Adipocyte (in vitro differentiated cells): Measurements from ENCODE around the gene FAM114A1.
"Not testable (repeated sequence)": the region's sequence is repeated elsewhere in the genome, so short reads cannot be mapped to it uniquely, and the experiment has no call there.

Experiments used
- DNase-seq: peaks from one replicate; pipeline ENCODE4 v3.0.0-alpha.2; 2015; ENCODE audit warnings: low read depth
- H3K27me3 ChIP-seq: replicated peaks from 2 replicates; pipeline ENCODE4 v1.7.0; 2013; ENCODE audit warnings: mild to moderate bottlenecking, low read length, moderate library complexity; ENCODE audit not compliant: control insufficient read depth, insufficient read depth
- H3K36me3 ChIP-seq: 2 replicates; pipeline ENCODE4 v1.7.0; 2013; ENCODE audit warnings: low read length, mild to moderate bottlenecking, moderate library complexity; ENCODE audit not compliant: control insufficient read depth, insufficient read depth, severe bottlenecking
- H3K4me1 ChIP-seq: 2 replicates; pipeline ENCODE4 v1.7.0; 2013; ENCODE audit warnings: mild to moderate bottlenecking, low read length, moderate library complexity; ENCODE audit not compliant: control insufficient read depth, insufficient read depth
- H3K4me3 ChIP-seq: 2 replicates; pipeline ENCODE4 v1.7.0; 2013; ENCODE audit warnings: mild to moderate bottlenecking, low read length, moderate library complexity
- H3K9ac ChIP-seq: 2 replicates; pipeline ENCODE4 v1.7.0; 2013; ENCODE audit warnings: mild to moderate bottlenecking, low read length, moderate library complexity
- H3K9me3 ChIP-seq: 2 replicates; pipeline ENCODE4 v1.7.0; 2013; ENCODE audit warnings: mild to moderate bottlenecking, low read length, moderate library complexity; ENCODE audit not compliant: control insufficient read depth

The FAM114A1 gene

DNA sequence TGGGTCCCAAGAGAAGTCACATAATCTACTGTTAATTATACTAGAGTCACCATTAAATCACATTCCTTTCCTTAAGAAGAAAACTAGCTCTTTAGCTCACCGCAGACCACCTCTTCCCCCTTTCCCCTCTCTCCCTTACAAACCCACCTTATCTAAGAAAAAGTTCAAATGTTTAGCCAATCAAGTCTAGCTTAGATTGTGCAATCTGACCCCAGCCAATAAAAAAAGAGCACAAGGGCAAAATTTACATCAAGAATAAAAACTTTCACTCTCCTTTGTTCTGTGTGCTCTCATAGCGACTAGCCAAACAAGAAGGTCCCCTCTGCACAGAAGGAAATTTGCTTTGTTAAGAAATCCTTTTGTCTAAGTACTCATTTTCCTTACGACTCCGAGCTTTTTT, 88.4 kb downstream of the FAM114A1 start:
- Histone ChIP-seq H3K36me3 (no peaks in the 10 kb centered on the region), H3K4me3 (no peak overlapping the region), H3K9me3 (no peaks in the 10 kb centered on the region), H3K4me1 (peaks cover 7% of the 10 kb centered on the region), H3K27me3 (no peaks in the 10 kb centered on the region), H3K9ac (no peak overlapping the region)
- DNase-seq: no peak

DNA sequence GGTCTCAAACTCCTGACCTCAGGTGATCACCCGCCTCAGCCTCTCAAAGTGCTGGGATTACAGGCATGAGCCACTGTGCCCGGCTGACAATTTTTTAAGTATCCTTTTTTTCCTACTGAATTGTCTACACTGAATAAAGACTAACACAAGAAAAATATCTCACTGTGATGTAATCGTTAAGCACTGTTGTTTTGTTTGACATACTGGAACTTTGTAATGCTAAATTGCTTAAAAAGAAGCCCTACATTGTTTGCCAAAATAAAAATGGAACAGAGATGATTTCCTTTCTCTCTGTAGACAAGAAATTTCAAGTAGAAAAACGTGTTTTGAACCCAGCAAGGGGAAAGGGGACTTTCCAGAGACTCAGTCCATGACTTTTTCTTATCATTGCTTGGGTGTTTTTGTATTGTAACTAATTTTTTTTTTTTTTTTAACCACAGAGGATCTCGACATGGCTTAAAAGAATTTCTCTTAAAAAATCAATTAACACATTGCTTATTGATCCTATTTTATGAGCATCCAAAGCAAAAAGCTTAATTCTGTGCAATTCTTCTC, 89.7 kb downstream of the FAM114A1 start:
- DNase-seq: peak; percentile 49
- Histone ChIP-seq H3K9ac (no peak overlapping the region), H3K4me1 (peaks cover 7% of the 10 kb centered on the region), H3K36me3 (no peaks in the 10 kb centered on the region), H3K27me3 (no peaks in the 10 kb centered on the region), H3K4me3 (no peak overlapping the region), H3K9me3 (no peaks in the 10 kb centered on the region)

DNA sequence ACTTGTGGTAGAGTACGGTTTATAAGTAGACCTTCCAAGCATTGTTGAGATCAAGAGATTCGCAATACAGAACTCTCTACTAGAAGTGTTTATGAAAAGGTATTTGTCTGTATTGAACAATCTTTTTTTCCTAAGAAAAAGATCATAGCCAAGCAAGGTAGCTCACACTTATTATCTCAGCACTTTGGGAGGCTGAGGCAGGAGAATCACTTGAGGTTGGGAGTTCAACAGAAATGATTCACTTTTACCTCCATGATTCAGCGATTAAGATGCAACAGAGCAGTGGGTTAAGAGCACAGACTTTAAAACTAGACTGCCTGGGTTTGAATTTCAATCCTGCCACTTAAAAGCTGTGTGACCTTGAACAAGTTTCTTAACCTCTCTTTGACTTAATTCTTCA, 90.3 kb downstream of the FAM114A1 start:
- no peak for DNase-seq
- Histone ChIP-seq H3K9ac (no peak overlapping the region), H3K36me3 (no peaks in the 10 kb centered on the region), H3K27me3 (no peaks in the 10 kb centered on the region), H3K9me3 (no peaks in the 10 kb centered on the region), H3K4me1 (peaks cover 7% of the 10 kb centered on the region), H3K4me3 (no peak overlapping the region)

GRCh38 chr4:38958453-38959190, 91.0 kb downstream of the FAM114A1 start:
- Histone ChIP-seq H3K4me1 (peaks cover 7% of the 10 kb centered on the region), H3K36me3 (no peaks in the 10 kb centered on the region), H3K4me3 (no peak overlapping the region), H3K27me3 (no peaks in the 10 kb centered on the region), H3K9me3 (no peaks in the 10 kb centered on the region), H3K9ac (no peak overlapping the region)
- peak; percentile 30 for DNase-seq

- H3K4me1 ChIP-seq, H3K9ac ChIP-seq, H3K36me3 ChIP-seq, DNase-seq, H3K9me3 ChIP-seq, H3K4me3 ChIP-seq, H3K27me3 ChIP-seq: not testable (repeated sequence)
Measured at GRCh38 chr4:38959248-38959647, 91.6 kb downstream of the FAM114A1 start.

DNA sequence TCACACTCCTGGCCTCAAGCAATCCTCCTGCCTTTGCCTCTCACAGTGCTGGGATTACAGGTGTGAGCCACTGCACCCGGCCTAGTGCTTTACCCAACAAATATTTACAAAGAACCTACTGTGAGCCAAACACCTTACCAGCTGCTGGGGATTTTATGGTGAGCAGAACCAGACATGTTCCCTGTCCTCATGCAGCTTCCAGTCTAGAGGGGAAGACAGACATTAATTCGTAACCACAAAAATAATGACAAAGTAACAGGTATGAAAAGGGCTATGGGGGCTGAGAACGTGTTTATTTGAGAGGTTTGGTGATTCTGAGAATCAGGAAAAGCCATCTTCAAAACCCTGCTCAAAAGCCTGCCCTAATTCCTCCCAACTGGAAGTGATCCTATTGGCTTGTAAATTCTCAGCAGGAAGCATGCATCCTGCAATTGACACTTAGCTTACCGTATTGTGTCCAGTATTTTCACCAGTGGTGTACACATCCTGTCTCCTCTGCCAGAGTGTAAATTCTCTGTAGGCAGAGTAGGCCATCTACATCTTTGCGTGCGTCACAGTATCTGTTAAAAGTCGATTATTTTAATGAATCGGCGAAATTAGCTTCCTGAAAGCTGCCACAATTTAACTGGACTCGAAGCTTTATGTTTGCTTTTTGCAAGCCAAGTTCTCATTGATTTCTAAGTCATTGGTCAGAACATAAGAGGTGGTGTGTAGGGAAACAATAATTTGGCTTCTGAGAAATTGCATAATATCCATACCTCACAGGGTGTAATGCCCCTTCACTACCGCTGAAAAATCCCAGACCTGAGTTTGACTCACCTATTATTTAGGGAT, 97.6 kb downstream of the FAM114A1 start:
- no peaks in the 10 kb centered on the region for H3K9me3 ChIP-seq
- no peak overlapping the region for H3K9ac ChIP-seq
- no peak for DNase-seq
- H3K27me3 ChIP-seq: no peaks in the 10 kb centered on the region
- no peaks in the 10 kb centered on the region for H3K36me3 ChIP-seq
- no peak overlapping the region for H3K4me3 ChIP-seq
- H3K4me1 ChIP-seq: peaks cover 15% of the 10 kb centered on the region

DNA sequence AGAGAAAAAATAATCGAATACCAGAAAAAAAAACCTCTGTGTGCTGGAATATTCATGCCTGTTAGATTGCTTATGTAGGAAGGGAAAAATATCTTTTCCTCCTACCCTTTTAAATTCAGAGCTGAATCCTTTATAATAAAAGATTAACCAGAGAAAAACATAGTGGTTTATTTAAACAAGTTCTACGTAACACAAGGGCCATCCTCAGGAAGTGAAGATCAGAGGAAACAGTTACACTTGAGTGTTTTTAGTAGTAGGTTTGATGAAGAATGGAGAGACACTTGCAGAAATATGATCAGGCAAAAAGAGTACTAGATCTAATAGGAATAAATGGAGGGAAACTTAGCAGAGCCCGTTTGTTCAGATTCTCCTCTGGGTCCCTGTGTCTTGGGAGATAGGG, 98.3 kb downstream of the FAM114A1 start:
- no peak for DNase-seq
- no peak overlapping the region for H3K9ac ChIP-seq
- H3K36me3 ChIP-seq: no peaks in the 10 kb centered on the region
- H3K9me3 ChIP-seq: no peaks in the 10 kb centered on the region
- no peak overlapping the region for H3K4me3 ChIP-seq
- peaks cover 15% of the 10 kb centered on the region for H3K4me1 ChIP-seq
- H3K27me3 ChIP-seq: no peaks in the 10 kb centered on the region

GRCh38 chr4:38967260-38968095, 99.9 kb downstream of the FAM114A1 start:
- Histone ChIP-seq H3K36me3 (no peaks in the 10 kb centered on the region), H3K9ac (peak overlapping the region; percentile 70), H3K4me1 (peaks cover 15% of the 10 kb centered on the region), H3K9me3 (no peaks in the 10 kb centered on the region), H3K4me3 (no peak overlapping the region), H3K27me3 (no peaks in the 10 kb centered on the region)
- peak; percentile 96 for DNase-seq

DNA sequence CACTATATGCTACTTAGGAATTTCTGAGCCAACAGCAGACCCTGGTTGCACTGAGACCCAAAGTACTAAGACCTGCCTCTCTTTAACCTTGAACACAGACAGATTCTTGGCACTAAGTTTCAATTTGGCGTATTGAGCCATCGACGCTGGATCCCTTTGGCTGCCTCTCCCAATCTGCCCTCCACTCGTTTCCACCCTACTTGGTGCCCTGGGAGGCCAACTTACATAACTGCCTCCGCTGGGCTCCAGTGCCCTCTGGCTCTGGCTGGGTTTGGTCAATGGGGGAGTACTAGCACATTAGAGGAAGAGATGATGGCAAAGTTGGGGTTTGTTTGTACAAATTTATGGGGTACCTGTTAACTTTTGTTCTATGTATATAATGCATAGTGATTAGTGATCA, 101.1 kb downstream of the FAM114A1 start:
- Histone ChIP-seq H3K9ac (no peak overlapping the region), H3K27me3 (no peaks in the 10 kb centered on the region), H3K9me3 (no peaks in the 10 kb centered on the region), H3K4me3 (no peak overlapping the region), H3K4me1 (peaks cover 15% of the 10 kb centered on the region), H3K36me3 (no peaks in the 10 kb centered on the region)
- no peak for DNase-seq

DNA sequence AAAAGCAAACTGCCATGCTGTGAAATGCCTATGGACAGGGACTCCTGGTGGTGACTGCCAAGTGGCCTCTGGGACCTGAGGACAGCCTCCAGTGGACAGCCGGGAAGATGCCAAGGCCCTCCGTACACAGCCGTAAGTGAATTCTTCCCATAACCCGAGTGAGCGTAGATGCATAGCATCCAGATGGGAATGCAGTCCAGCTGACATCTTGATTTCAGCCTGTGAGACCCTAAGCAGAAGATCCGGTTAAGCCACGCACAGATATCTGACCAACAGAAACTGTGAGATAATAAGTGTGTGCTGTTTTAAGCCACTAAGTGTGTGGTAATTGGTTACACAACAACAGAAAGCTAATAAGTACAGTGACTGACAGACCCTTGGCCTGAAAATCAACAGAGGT, 108.7 kb downstream of the FAM114A1 start:
- Histone ChIP-seq H3K4me1 (peaks cover 10% of the 10 kb centered on the region), H3K27me3 (no peaks in the 10 kb centered on the region), H3K9me3 (no peaks in the 10 kb centered on the region), H3K36me3 (no peaks in the 10 kb centered on the region), H3K4me3 (no peak overlapping the region), H3K9ac (no peak overlapping the region)
- DNase-seq: no peak

DNA sequence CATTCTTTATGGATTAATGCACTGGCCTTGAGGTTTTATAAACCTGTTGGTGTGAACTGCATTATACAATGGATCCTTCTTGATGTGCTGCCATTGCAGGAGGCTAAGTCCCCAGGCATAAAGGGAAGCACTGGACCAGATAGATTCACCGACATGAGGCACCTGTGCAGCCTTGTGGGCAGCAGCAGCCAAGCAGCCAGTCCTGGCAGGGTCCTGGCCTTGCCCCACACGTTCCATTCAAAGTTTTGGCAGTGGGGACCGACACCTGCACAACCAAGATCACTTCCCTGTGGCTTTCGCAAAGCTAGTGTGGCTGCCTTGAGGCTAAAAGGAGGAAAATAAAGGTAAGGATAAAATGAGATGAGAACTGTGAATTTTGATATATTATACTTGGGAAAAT, 111.5 kb downstream of the FAM114A1 start:
- DNase-seq: no peak
- Histone ChIP-seq H3K9me3 (no peaks in the 10 kb centered on the region), H3K4me3 (no peak overlapping the region), H3K4me1 (peaks cover 38% of the 10 kb centered on the region), H3K27me3 (no peaks in the 10 kb centered on the region), H3K36me3 (no peaks in the 10 kb centered on the region), H3K9ac (no peak overlapping the region)
